Lung (tissue), 12 donors: ENCODE results near the gene CARD9. TPM values are rescaled to one million over a fixed set of nuclear protein-coding genes. Genes with fewer than 3 reads are reported as not detected.

Experiments
- ATAC-seq: fragments of 200-7000 bp; cut with Tn5 transposase; one replicate; pipeline ENCODE4 v1.9.1; 2020; ENCODE audit warnings: moderate number of reproducible peaks; ENCODE audit not compliant: insufficient read depth, low FRiP score
- DNase-seq, 3 donors: peaks; one replicate each; pipeline ENCODE4 v3.0.0-alpha.2; 2013 to 2017
- H3K27ac ChIP-seq, 2 donors: one replicate each; pipeline ENCODE4 v1.5.1; 2013; ENCODE audit warnings: mild to moderate bottlenecking in 2 of 2, moderate library complexity in 2 of 2, control low read depth in 1 of 2, inconsistent platforms in 1 of 2, low read depth in 1 of 2, low read length in 1 of 2
- H3K27me3 ChIP-seq, 3 donors: one replicate each; pipeline ENCODE4 v1.5.1; 2013; ENCODE audit warnings: low read length in 2 of 3; ENCODE audit not compliant: control insufficient read depth in 3 of 3, insufficient read depth in 3 of 3
- H3K36me3 ChIP-seq, 4 donors: one replicate each; pipeline ENCODE4 v1.5.1; 2013; ENCODE audit warnings: low read length in 4 of 4, mild to moderate bottlenecking in 1 of 4, moderate library complexity in 1 of 4; ENCODE audit not compliant: control insufficient read depth in 4 of 4, insufficient read depth in 4 of 4
- H3K4me1 ChIP-seq, 5 donors: one replicate each; pipeline ENCODE4 v1.5.1; 2013; ENCODE audit warnings: low read length in 5 of 5, mild to moderate bottlenecking in 2 of 5, moderate library complexity in 1 of 5; ENCODE audit not compliant: control insufficient read depth in 5 of 5, insufficient read depth in 5 of 5
- H3K4me3 ChIP-seq: one replicate; pipeline ENCODE4 v1.5.1; 2013; ENCODE audit warnings: mild to moderate bottlenecking, control low read depth, moderate library complexity
- H3K9ac ChIP-seq, 2 donors: one replicate each; pipeline ENCODE4 v1.5.1; 2013; ENCODE audit warnings: low read length in 2 of 2, control low read depth in 1 of 2; ENCODE audit not compliant: insufficient read depth in 1 of 2
- H3K9me3 ChIP-seq, 4 donors: one replicate each; pipeline ENCODE4 v1.5.1; 2013; ENCODE audit warnings: low read length in 3 of 4, mild to moderate bottlenecking in 1 of 4, moderate library complexity in 1 of 4; ENCODE audit not compliant: control insufficient read depth in 4 of 4, insufficient read depth in 3 of 4
- CTCF ChIP-seq: IDR thresholded peaks from 2 replicates; pipeline ENCODE4 v1.5.1; 2012; ENCODE audit warnings: mild to moderate bottlenecking; ENCODE audit errors: control extremely low read depth, extremely low read depth
- WGBS, 2 donors: extraction: QIAGEN DNeasy Blood & Tissue Kit; methylation state at CpG; one replicate each; pipeline ENCODE4 v1.1.7; 2013; 5-methylcytosine and 5-hydroxymethylcytosine counted together
- polyA plus RNA-seq, 2 donors: library from polyadenylated mRNA; stranded (reverse); fragments of 200-250 nt; gene quantifications; one replicate each; pipeline ENCODE4 v1.2.1, GENCODE V29; 2013
- total RNA-seq, 2 donors: library from RNA; depleted of rRNA in 1 of 2; stranded (reverse); fragments of >200 nt in 1 of 2; gene quantifications; one replicate each; pipeline ENCODE4 v1.2.1, GENCODE V29; 2014 to 2021
- donor health status: control.
- donor health status: control.
- donor health status: Bipolar disorder and iron deficiency.
- donor health status: healthy.
- donor health status: DM: yes; HTN: yes; CAD: no.

The CARD9 gene
- total and polyA plus RNA-seq, 4 donors, result 3.8 to 16.0 (median 11.5) TPM

DNA sequence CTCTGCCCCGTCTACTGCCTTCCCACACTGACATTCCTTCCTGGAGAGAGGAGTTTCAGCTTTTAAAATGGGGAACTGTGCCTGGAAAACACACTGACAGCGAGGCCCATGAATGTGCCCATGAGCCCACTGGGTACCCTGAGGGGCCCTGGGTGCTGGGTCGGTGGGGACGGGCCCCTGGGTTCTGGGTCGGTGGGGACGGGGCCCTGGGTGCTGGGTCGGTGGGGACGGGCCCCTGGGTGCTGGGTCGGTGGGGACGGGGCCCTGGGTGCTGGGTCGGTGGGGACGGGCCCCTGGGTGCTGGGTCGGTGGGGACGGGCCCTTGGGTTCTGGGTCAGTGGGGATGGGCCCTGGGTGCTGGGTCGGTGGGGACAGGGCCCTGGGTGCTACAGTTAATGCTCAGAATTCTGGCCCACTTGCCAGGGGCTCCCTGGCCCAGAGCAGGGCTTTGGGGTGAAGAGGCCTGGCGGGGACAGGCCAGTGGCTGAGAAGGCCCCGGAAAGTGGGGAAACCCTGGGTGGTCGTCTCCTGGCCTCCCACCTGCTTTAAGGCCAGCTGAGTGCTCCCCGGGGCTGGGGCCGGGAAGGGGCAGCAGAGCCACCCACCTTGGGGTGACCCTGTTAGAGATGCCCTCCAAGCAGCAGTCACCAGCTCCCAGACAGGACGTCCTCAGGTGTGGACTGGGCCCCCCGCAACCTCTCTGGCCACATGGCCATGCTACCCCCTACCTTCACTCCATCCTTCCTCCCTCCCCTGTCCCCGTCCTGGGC, 43.6 kb downstream of the CARD9 start:
- H3K4me1 ChIP-seq, result peaks cover 8 to 48% (median 21%) of the 10 kb centered on the region in 5 donors
- H3K27ac ChIP-seq, result peak overlapping the region in 1 of 2 donors; percentile 41
- ATAC-seq (no peak), DNase-seq (no peak)
- H3K36me3 ChIP-seq, result peaks cover 0 to 5% (median 2%) of the 10 kb centered on the region in 4 donors
- peak overlapping the region; percentile 16 to 23 for H3K9ac ChIP-seq
- no peaks in the 10 kb centered on the region for H3K27me3 ChIP-seq
- WGBS, 2 donors, result 88 to 94% methylated on average over 22 to 23 of the region's 23 CpGs
- no peak for TF ChIP-seq CTCF
- no peaks in the 10 kb centered on the region for H3K9me3 ChIP-seq
- no peak overlapping the region for H3K4me3 ChIP-seq

DNA sequence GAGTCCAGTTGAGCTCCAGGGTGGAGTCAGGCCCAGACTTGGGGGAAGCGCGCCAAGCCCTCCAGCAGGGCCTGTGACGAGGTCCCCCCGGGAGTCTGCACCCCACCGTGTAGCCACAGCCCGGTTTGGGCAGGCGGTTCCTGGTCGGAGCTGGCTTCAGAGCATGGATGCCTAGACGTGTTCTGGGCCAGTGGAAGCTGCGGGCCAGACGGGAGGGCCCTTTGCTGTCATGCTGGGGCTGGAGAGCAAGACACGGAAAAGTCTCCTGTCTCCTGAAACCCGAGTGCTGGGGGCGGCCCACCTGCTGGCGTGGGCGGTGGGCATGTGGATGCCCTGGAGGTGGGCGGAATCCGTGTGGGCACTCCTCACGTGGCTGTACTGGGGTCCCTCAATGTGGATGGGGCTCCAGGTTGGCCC, 44.2 kb downstream of the CARD9 start:
- Histone ChIP-seq H3K9me3 (no peaks in the 10 kb centered on the region), H3K4me1 (peaks cover 8 to 54% (median 27%) of the 10 kb centered on the region in 5 donors), H3K27ac (peak overlapping the region in 1 of 2 donors; percentile 41), H3K36me3 (peaks cover 0 to 5% (median 2%) of the 10 kb centered on the region in 4 donors), H3K27me3 (no peaks in the 10 kb centered on the region), H3K4me3 (peak overlapping the region; percentile 1), H3K9ac (peak overlapping the region; percentile 16 to 75)
- 70 to 81% methylated on average over 19 of the region's 19 CpGs for WGBS, 2 donors
- no peak for TF ChIP-seq CTCF
- DNase-seq, result peak in 1 of 3 donors; percentile 53
- no peak for ATAC-seq

GRCh38 chr9:136328622-136329041, 44.8 kb downstream of the CARD9 start:
- no peaks in the 10 kb centered on the region for H3K9me3 ChIP-seq
- H3K27me3 ChIP-seq, result no peaks in the 10 kb centered on the region
- 12 to 23% methylated on average over 15 of the region's 15 CpGs for WGBS, 2 donors
- TF ChIP-seq CTCF, result no peak
- H3K36me3 ChIP-seq, result peaks cover 0 to 5% (median 2%) of the 10 kb centered on the region in 4 donors
- DNase-seq (peak; percentile 84 to 89 (median 86)), ATAC-seq (no peak)
- H3K4me3 ChIP-seq, result peak overlapping the region; percentile 1
- H3K27ac ChIP-seq, result peak overlapping the region; percentile 28 to 41
- peaks cover 10 to 59% (median 28%) of the 10 kb centered on the region in 5 donors for H3K4me1 ChIP-seq
- peak overlapping the region in 1 of 2 donors; percentile 76 for H3K9ac ChIP-seq
